Colonic mucosa (tissue), 4 donors: ENCODE data around the gene TMIGD2. TPM values are rescaled to one million over a fixed set of nuclear protein-coding genes. Genes with fewer than 3 reads are reported as not detected.
"Not testable (repeated sequence)": the region's sequence is repeated elsewhere in the genome, so short reads cannot be mapped to it uniquely, and the experiment has no call there.

Experiments
- DNase-seq: peaks from one replicate; pipeline ENCODE4 v3.0.0-alpha.2; 2020
- H3K27ac ChIP-seq: fragments of 200-600 bp; one replicate; pipeline ENCODE4 v1.8.0; 2021
- H3K27me3 ChIP-seq: fragments of 200-600 bp; one replicate; pipeline ENCODE4 v1.8.0; 2021
- H3K36me3 ChIP-seq: fragments of 200-600 bp; one replicate; pipeline ENCODE4 v1.8.0; 2021
- H3K4me1 ChIP-seq: fragments of 200-600 bp; one replicate; pipeline ENCODE4 v1.8.0; 2021; ENCODE audit warnings: mild to moderate bottlenecking
- H3K4me3 ChIP-seq: fragments of 200-600 bp; one replicate; pipeline ENCODE4 v1.8.0; 2021
- H3K9ac ChIP-seq, 2 donors: one replicate each; pipeline ENCODE4 v1.7.0; 2013; ENCODE audit warnings: control low read depth in 2 of 2, low read depth in 2 of 2, low read length in 2 of 2
- H3K9me3 ChIP-seq: fragments of 200-600 bp; one replicate; pipeline ENCODE4 v1.8.0; 2021
- CTCF ChIP-seq: fragments of 200-600 bp; IDR thresholded peaks from one replicate; pipeline ENCODE4 v1.8.0; 2022; ENCODE audit warnings: antibody characterized with exemption, mild to moderate bottlenecking
- intact Hi-C: fragments of 100-400 bp; cut with DNase I; formaldehyde crosslinking; loops from one replicate; pipeline ENCODE4 v1.14.1; 2022
- total RNA-seq, 2 donors: library from RNA; stranded (reverse); fragmentation: NEBNext Ultra II Directional in 1 of 2; extraction: Animal tissue kit (Norgen Biotek cat#: 25700) in 1 of 2; gene quantifications; one replicate each; pipeline ENCODE4 v1.2.1, GENCODE V29; 2021
- donor health status: healthy.
- donor health status: DM: no; HTN: no; CAD: no.
- donor health status: DM: no; HTN: no; CAD: no.

The TMIGD2 gene
- total RNA-seq, 2 donors from 2014 or later, result 0.74 TPM; not detected in 1

GRCh38 chr19:4256563-4256962 is 45.6 kb downstream of the TMIGD2 start:
- intact Hi-C loops, result no loop called here
- Histone ChIP-seq H3K4me3 (no peak overlapping the region), H3K9ac (no peak overlapping the region), H3K27ac (no peak overlapping the region), H3K36me3 (peaks cover 17% of the 10 kb centered on the region), H3K27me3 (no peaks in the 10 kb centered on the region), H3K9me3 (no peaks in the 10 kb centered on the region), H3K4me1 (no peaks in the 10 kb centered on the region)
- no peak for DNase-seq
- TF ChIP-seq CTCF, result no peak

DNA sequence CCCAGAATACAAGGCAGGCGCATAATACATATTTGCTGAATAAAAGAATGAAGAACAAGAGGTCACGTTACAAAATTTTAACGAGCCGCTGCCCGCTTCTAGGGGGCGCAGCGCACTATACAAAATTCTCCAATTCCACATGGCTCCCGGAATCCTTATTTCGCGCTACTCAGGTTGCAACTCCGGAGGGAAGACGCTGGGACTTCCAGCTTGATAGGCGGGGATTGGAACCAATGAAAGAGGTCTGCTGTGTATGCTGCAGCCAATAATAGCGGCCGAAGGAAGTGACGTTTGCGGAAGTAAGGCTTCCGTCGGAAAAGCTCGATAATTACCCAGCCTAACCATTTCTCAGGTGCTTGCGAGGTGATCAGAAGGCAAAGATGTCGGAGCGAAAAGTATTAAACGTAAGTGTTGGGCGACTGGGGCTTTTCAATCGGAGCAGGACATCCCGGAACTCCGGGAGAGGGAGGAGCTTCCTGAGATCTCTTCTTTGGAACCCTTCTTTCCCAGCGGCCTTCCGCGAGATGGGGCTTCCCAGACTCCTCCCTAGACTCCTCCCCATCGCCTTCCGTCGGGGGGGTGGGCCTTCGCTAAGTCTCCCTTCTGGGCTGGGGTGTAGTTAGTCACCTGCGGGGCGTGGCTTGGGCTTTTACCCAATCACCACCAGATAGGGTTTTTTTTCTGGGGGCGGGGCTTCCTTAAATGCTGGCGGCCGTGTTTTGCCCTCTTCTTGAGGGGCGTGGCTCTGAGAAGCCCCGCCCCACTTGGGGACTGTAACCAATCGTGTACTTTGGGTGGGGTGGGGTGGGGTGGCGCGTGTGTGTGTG is 55.2 kb downstream of the TMIGD2 start, which contains the start of gene YJU2:
YJU2 (plus strand) TSS at position 314 of the 827 bp plus-strand sequence; CDS start at position 381, 67 bp downstream.
- intact Hi-C loops, result no loop called here
- TF ChIP-seq CTCF, result no peak
- Histone ChIP-seq H3K9ac (peak within 1 kb of the TSS; percentile 61 to 70), H3K27me3 (no peaks in the 10 kb centered on the region), H3K36me3 (peaks cover 16% of the 10 kb centered on the region), H3K4me3 (peak within 1 kb of the TSS; percentile 63), H3K4me1 (no peaks in the 10 kb centered on the region), H3K27ac (peak within 1 kb of the TSS; percentile 96), H3K9me3 (no peaks in the 10 kb centered on the region)
- peak; percentile 100 for DNase-seq

- peak overlapping the region in 1 of 2 donors; percentile 35 for H3K9ac ChIP-seq
- H3K4me1 ChIP-seq, H3K27me3 ChIP-seq, H3K27ac ChIP-seq, DNase-seq, H3K4me3 ChIP-seq, intact Hi-C loops, H3K9me3 ChIP-seq: not testable (repeated sequence)
- peaks cover 11% of the 10 kb centered on the region for H3K36me3 ChIP-seq
Measured at GRCh38 chr19:4245938-4246337, 56.3 kb downstream of the TMIGD2 start.

Other genes with a start within 250 kb of the TMIGD2 start
- 100 to 1,000 TPM; 110 to 123 TPM for gene ZBTB7A, start 235.5 kb downstream of the TMIGD2 start, total RNA-seq
- 100 to 1,000 TPM; 211 to 260 TPM for gene MAP2K2, start 178.3 kb downstream of the TMIGD2 start, total RNA-seq
- gene CREB3L3, start 148.8 kb downstream of the TMIGD2 start, total RNA-seq, result 1 to 10 TPM; 1.1 to 9.9 TPM
- 100 to 1,000 TPM in 1 of 2 donors, 10 to 100 TPM in 1; 83.9 to 120 TPM for gene SIRT6, start 119.8 kb downstream of the TMIGD2 start, total RNA-seq
- gene ANKRD24, start 119.7 kb downstream of the TMIGD2 start, total RNA-seq, result 1 to 10 TPM in 1 of 2 donors, under 1 TPM in 1; 0.35 to 1.8 TPM
- gene EBI3, start 72.9 kb downstream of the TMIGD2 start, total RNA-seq, result 1 to 10 TPM in 1 of 2 donors, under 1 TPM in 1; 0.56 to 1.6 TPM
- 10 to 100 TPM; 15.8 to 25.8 TPM for gene YJU2, start 55.3 kb downstream of the TMIGD2 start, total RNA-seq
- 10 to 100 TPM; 16.8 to 19.3 TPM for gene SHD, start 23.1 kb downstream of the TMIGD2 start, total RNA-seq
- gene FSD1, start 2.2 kb upstream of the TMIGD2 start, total RNA-seq, result 1 to 10 TPM in 1 of 2 donors, under 1 TPM in 1; 0.98 to 2.4 TPM
- gene STAP2, start 36.4 kb upstream of the TMIGD2 start, total RNA-seq, result 100 to 1,000 TPM; 197 to 218 TPM
- gene MPND, start 41.2 kb upstream of the TMIGD2 start, total RNA-seq, result 10 to 100 TPM; 38.0 to 63.2 TPM
- gene SH3GL1, start 98.2 kb upstream of the TMIGD2 start, total RNA-seq, result 10 to 100 TPM; 54.0 to 66.6 TPM
- gene CHAF1A, start 100.3 kb upstream of the TMIGD2 start, total RNA-seq, result 10 to 100 TPM; 15.6 to 53.2 TPM
- gene UBXN6, start 155.4 kb upstream of the TMIGD2 start, total RNA-seq, result 10 to 100 TPM; 84.9 to 96.7 TPM
- gene HDGFL2, start 169.9 kb upstream of the TMIGD2 start, total RNA-seq, result 10 to 100 TPM; 32.7 to 55.0 TPM
- 1 to 10 TPM in 1 of 2 donors, under 1 TPM in 1; 0.47 to 6.3 TPM for gene PLIN4, start 216.1 kb upstream of the TMIGD2 start, total RNA-seq
- 1 to 10 TPM; 2.0 to 3.5 TPM for gene PLIN5, start 232.8 kb upstream of the TMIGD2 start, total RNA-seq
- gene LRG1, start 237.6 kb upstream of the TMIGD2 start, total RNA-seq, result 10 to 100 TPM; 24.4 to 26.0 TPM